KG1 (cell line): ENCODE measurements around the gene TP53I11.

Experiments
- DNase-seq: peaks from one replicate; lab custom pipeline; 2025; lab: John Stamatoyannopoulos, UW

The TP53I11 gene

GRCh38 chr11:44955015-44955738 is 4.5 kb upstream of the TP53I11 start:
- no peak for DNase-seq

GRCh38 chr11:44954051-44954906 is 3.6 kb upstream of the TP53I11 start:
- no peak for DNase-seq

- no peak for DNase-seq
These were observed 2.0 kb upstream of the TP53I11 start for GRCh38 chr11:44952500-44953260.

- DNase-seq: no peak
These were observed 1.4 kb upstream of the TP53I11 start for GRCh38 chr11:44952082-44952481.

GRCh38 chr11:44950031-44950624 is 555 bp downstream of the TP53I11 start:
- no peak for DNase-seq

GRCh38 chr11:44949160-44950030 is 1.3 kb downstream of the TP53I11 start:
- DNase-seq: no peak

- DNase-seq: no peak
These were observed 2.5 kb downstream of the TP53I11 start for GRCh38 chr11:44948155-44948554.

- no peak for DNase-seq
These were observed 3.6 kb downstream of the TP53I11 start for GRCh38 chr11:44947114-44947513.

- DNase-seq: no peak
These were observed 4.4 kb downstream of the TP53I11 start for GRCh38 chr11:44946263-44946662.

- no peak for DNase-seq
These were observed 5.0 kb downstream of the TP53I11 start for GRCh38 chr11:44945666-44946065.

GRCh38 chr11:44944853-44945235 is 5.8 kb downstream of the TP53I11 start:
- no peak for DNase-seq

- no peak for DNase-seq
These were observed 6.4 kb downstream of the TP53I11 start for GRCh38 chr11:44944181-44944852.

GRCh38 chr11:44943696-44944095 is 7.0 kb downstream of the TP53I11 start:
- no peak for DNase-seq

GRCh38 chr11:44943118-44943517 is 7.6 kb downstream of the TP53I11 start:
- no peak for DNase-seq

- DNase-seq: no peak
These were observed 8.4 kb downstream of the TP53I11 start for GRCh38 chr11:44942029-44942955.

GRCh38 chr11:44941259-44942021 is 9.2 kb downstream of the TP53I11 start:
- no peak for DNase-seq

GRCh38 chr11:44940835-44941234 is 9.8 kb downstream of the TP53I11 start:
- no peak for DNase-seq

- no peak for DNase-seq
These were observed 10.3 kb downstream of the TP53I11 start for GRCh38 chr11:44940404-44940803.
